Daoy (cell line): ENCODE results near the gene LGALS4. TPM values are rescaled to one million over a fixed set of nuclear protein-coding genes. Genes with fewer than 3 reads are reported as not detected.
"Not testable (repeated sequence)": the region's sequence is repeated elsewhere in the genome, so short reads cannot be mapped to it uniquely, and the experiment has no call there.

Experiments used
- DNase-seq: peaks from one replicate; pipeline ENCODE4 v3.0.0-alpha.2; 2015; ENCODE audit warnings: low read depth
- total RNA-seq: library from RNA; depleted of rRNA; stranded (reverse); fragments of >200 nt; shearing (Covaris generic); gene quantifications from 2 replicates; pipeline ENCODE4 v1.2.3, GENCODE V29; 2014

LGALS4 gene
- total RNA-seq, 1 experiment from 2014 or later: not detected

DNA sequence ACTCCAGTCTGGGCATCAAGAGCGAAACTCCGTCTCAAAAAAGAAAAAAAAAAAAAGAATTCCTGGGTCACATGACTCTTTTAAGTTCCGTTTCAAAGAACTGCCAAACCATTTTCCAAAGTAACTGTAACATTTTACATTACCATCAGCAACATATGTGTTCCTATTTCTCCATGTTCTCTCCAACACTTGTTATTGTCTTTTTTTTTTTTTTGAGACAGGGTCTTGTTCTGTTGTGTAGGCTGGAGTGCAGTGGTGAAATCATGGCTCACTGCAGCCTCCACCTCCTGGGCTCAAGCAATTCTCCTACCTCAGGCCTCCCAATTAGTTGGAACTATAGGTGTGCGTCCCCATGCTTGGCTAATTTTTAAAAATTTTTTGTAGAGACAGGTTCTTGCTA lies 17.2 kb downstream of the LGALS4 start:
- DNase-seq: no peak

- DNase-seq: no peak
These were observed 19.1 kb downstream of the LGALS4 start for GRCh38 chr19:38793671-38794070.

- peak; percentile 41 for DNase-seq
These were observed 19.6 kb downstream of the LGALS4 start for GRCh38 chr19:38793177-38793576.

DNA sequence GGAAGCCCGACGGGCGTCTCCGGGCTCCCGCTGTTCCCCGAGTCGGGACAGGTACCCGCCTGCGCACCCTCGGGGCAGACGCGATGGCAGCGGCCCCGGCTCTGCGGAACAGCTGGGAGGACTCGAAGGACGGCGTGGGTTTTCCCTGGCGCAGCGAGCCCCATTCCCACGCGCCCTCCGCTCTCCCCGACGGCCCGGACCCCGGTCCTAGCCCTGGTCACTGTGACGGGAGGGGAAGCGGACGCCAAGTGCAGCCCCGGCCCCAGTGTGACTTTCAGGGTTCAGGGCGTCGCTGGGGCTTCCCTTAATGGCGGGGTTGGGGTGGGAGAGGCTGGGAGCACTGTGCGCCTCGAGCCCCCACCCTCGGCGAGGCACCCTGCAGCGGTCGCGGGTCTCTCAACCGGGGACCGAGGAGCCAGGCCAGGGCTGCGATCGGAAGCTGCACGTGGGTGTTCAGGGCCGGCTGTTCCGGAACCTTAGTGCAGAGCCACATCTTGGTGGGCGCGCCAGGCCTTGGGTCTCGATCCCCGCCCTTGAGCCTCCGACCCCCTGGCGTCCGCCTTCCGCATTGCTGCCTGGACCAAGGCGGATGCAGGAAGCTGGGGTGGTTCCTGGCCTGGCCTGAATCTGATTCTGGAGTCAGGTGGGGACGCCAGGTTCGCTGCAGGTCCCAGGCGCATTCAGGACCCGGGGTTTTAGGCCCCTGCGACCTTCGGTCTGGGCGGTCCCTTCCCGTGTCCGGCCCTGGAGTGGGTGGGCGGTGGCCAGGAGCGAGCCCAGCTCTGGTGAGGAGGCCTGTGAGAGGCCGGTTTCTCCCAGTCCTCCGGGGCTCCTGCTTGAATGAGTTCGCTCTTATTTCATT lies 20.3 kb downstream of the LGALS4 start:
- DNase-seq: no peak

GRCh38 chr19:38791451-38792064 lies 21.2 kb downstream of the LGALS4 start:
- not testable (repeated sequence) for DNase-seq

DNA sequence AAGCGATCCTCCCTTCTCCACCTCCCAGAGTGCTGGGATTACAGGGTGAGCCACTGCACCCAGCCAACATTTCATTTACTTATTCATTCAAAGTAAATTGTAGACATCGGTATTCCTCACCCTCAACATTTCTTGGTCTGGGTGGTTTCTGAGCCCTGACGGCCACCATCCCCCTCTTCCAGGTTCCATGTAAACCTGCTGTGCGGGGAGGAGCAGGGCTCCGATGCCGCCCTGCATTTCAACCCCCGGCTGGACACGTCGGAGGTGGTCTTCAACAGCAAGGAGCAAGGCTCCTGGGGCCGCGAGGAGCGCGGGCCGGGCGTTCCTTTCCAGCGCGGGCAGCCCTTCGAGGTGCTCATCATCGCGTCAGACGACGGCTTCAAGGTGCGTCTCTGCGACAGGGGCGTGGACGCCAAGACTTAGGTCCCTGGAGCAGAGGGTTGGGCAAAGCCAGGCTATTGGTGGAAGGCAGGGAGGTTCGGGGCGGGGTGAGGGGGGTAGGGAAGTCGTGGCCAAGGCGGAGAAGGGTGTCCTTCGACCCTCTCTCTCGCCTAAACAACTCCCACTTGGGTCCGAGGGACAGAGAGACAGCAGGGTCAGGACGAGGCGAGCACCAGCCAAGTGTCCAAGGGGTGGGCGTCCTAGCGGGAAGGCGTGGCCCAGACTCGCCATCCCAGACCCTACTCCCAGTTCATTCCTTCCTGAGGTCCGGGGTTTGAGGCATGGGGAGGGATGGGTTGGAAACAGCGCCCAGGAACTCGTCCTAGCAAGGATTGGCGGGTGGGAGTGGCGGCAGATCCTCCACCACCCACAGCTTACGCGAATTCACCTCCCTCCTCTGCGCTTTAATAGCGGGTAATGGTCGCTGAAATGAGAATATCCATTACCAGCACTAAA lies 22.0 kb downstream of the LGALS4 start:
- not testable (repeated sequence) for DNase-seq

GRCh38 chr19:38788478-38789243 lies 24.1 kb downstream of the LGALS4 start, which contains the start of gene LGALS7B:
Gene LGALS7B, plus strand, starts transcription at chr19:38789200. Its CDS starts 27 bp downstream, at chr19:38789227.
- DNase-seq: no peak

GRCh38 chr19:38786572-38787265 lies 26.0 kb downstream of the LGALS4 start:
- DNase-seq: no peak

DNA sequence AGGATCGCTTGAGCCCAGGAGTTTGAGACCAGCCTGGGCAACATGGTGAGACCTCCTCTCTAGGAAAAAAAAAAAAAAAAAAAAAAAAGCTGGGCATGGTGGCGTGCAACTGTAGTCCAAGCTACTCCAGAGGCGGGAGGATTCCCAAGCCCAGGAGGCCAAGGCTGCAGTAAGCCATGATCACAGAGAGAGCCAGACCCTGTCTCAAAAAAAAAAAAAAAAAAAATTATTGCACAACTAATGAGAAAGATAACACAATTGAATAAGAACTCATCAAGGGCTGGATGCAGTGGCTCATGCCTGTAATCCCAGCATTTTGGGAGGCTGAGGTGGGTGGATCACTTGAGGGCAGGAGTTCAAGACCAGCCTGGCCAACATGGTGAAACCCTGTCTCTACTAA lies 26.7 kb downstream of the LGALS4 start:
- DNase-seq: not testable (repeated sequence)

DNA sequence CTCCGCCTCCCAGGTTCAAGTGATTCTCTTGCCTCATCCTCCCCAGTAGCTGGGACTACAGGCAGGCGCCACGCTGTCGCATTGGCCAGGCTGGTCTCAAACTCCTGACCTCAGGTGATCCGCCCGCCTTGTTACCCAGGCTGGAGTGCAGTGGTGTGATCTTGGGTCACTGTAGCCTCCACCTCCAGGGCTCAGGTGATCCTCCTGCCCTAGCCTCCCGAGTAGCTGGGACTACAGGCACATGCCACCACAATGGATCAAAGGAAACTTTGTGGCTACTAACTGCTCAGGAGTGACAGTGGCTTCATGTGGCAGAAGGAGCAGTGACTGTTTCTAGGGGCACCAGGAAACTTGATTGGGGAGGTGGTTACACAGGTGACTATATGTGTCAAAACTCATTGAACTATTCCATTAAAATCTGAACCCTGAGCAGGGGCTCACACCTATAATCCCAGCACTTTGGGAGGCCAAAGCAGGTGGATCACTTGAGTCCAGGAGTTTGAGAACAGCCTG lies 27.5 kb downstream of the LGALS4 start:
- DNase-seq: no peak

GRCh38 chr19:38784224-38784623 lies 28.5 kb downstream of the LGALS4 start:
- DNase-seq: no peak

DNA sequence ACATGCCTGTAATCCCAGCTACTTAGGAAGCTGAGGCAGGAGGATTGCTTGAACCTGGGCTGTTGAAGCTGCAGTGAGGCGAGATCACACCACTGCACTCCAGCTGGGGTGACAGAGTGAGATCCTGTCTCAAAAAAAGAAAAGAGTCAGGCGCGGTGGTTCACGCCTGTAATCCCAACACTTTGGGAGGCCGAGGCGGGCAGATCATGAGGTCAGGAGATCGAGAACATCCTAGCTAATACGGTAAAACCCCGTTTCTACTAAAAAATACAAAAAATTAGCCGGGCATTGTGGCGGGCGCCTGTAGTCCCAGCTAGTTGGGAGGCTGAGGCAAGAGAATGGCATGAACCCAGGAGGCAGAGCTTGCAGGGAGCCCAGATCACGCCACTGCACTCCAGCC lies 30.5 kb downstream of the LGALS4 start:
- DNase-seq: not testable (repeated sequence)

- DNase-seq: no peak
These were observed 31.7 kb downstream of the LGALS4 start for GRCh38 chr19:38781058-38781457.

- no peak for DNase-seq
These were observed 32.3 kb downstream of the LGALS4 start for GRCh38 chr19:38780443-38780842.

DNA sequence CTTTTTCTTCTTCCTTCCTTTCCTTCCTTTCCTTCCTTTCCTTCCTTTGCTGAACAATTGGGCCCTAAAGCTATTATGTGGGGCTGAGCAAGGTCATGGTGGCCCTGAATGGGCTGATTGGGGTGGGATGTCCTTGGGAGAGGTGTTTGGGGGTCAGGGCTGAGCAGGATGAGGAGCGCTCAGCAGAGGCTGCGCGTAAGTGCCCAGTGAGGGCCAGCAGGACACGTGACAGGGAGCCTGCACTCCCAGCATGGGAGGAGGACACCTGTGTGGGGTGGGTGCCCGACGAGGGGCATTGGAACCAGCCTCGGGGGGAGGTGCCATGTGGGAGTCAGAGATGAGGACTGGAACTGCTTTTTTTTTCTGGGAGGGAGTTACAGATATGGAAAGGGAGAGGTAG lies 34.0 kb downstream of the LGALS4 start:
- DNase-seq: no peak

DNA sequence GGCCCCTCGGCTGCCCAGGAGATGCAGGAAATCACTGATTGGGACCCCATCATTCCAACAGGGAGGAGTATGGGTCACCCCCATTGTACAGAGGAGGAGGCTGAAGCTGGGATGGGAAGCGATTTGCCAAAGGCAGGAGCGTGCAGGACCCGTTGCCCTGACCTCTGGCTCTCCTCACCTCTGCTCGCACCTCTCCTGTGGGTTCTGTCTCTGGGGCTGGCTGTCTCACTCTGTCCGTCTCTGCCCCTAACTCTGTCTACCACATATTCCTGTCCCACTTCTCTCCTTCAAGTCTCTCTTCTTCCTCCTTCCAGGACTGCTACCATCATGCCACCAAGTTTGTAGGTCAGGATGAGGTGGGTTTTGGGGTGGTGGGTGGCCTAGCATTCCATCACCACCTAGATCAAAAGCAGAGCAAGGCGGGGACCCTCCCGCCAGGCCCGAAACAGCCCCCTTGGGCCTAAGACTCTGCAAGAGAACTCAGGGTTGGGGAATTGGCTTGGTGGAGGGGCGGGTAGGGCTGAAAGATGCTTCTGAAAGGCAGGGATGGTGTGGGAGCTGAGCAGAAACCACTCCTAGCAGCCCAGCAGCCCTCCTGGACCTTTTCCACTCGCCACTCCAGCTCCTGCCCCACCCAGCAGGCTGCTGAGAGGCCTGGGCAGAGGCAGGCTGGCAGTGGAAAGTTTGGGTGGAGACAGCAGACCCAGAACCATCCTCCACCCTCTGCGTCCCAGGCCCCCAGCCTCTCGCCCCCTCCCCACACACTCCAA lies 38.4 kb downstream of the LGALS4 start:
- no peak for DNase-seq

GRCh38 chr19:38773469-38774177 lies 39.1 kb downstream of the LGALS4 start, which contains the start of gene LGALS7:
Gene LGALS7, minus strand, starts transcription at chr19:38773517. Its CDS starts 25 bp downstream, at chr19:38773492.
- no peak for DNase-seq

GRCh38 chr19:38771569-38771968 lies 41.2 kb downstream of the LGALS4 start:
- DNase-seq: not testable (repeated sequence)

- DNase-seq: not testable (repeated sequence)
These were observed 41.8 kb downstream of the LGALS4 start for GRCh38 chr19:38770949-38771275.
